GM23338 (cell line): ENCODE results near the gene THBS4. TPM values are rescaled to one million over a fixed set of nuclear protein-coding genes. Genes with fewer than 3 reads are reported as not detected.

Experiments used
- ATAC-seq: fragments of 200-7000 bp; cut with Tn5 transposase; 3 replicates; pipeline ENCODE4 v1.9.1; 2020
- DNase-seq: peaks from one replicate; pipeline ENCODE4 v3.0.0-alpha.2; 2015; ENCODE audit warnings: low spot score
- H2AFZ ChIP-seq: fragments of 200-600 bp; sonication (generic); 2 replicates; pipeline ENCODE4 v1.8.0; 2016; ENCODE audit warnings: antibody characterized with exemption, mild to moderate bottlenecking, moderate library complexity
- H3F3A ChIP-seq: fragments of 200-600 bp; sonication (generic); replicated peaks from 2 replicates; pipeline ENCODE4 v1.8.0; 2017; ENCODE audit warnings: antibody characterized with exemption, mixed run types, low read depth
- H3K27ac ChIP-seq: fragments of 200-600 bp; sonication (generic); 2 replicates; pipeline ENCODE4 v1.6.1; 2016; ENCODE audit warnings: low read depth
- H3K27me3 ChIP-seq: fragments of 200-600 bp; sonication (generic); 2 replicates; pipeline ENCODE4 v1.8.0; 2016; ENCODE audit warnings: mild to moderate bottlenecking, mixed run types, moderate library complexity; ENCODE audit not compliant: insufficient read depth
- H3K36me3 ChIP-seq: fragments of 200-600 bp; sonication (generic); 2 replicates; pipeline ENCODE4 v1.8.0; 2016; ENCODE audit warnings: mild to moderate bottlenecking; ENCODE audit not compliant: insufficient read depth
- H3K4me1 ChIP-seq: fragments of 200-600 bp; sonication (generic); 2 replicates; pipeline ENCODE4 v1.8.0; 2016; ENCODE audit warnings: mild to moderate bottlenecking, moderate library complexity; ENCODE audit not compliant: insufficient read depth
- H3K4me2 ChIP-seq: fragments of 200-600 bp; sonication (generic); 2 replicates; pipeline ENCODE4 v1.7.1; 2017; ENCODE audit warnings: mixed run types
- H3K4me3 ChIP-seq: fragments of 200-600 bp; sonication (generic); 2 replicates; pipeline ENCODE4 v1.6.1; 2016; ENCODE audit warnings: mixed run types
- H3K79me2 ChIP-seq: fragments of 200-600 bp; sonication (generic); replicated peaks from 2 replicates; pipeline ENCODE4 v1.8.0; 2017; ENCODE audit warnings: mild to moderate bottlenecking; ENCODE audit not compliant: insufficient read depth
- H3K9me2 ChIP-seq: fragments of 200-600 bp; sonication (generic); 2 replicates; pipeline ENCODE4 v1.8.0; 2017; ENCODE audit not compliant: insufficient read depth
- H4K20me1 ChIP-seq: fragments of 200-600 bp; sonication (generic); replicated peaks from 2 replicates; pipeline ENCODE4 v1.8.0; 2017; ENCODE audit warnings: mild to moderate bottlenecking; ENCODE audit not compliant: insufficient read depth
- H3K27ac Mint-ChIP-seq: 2 replicates; pipeline ENCODE4 v1.8.0; 2020; ENCODE audit warnings: inconsistent platforms, mild to moderate bottlenecking, moderate library complexity, mixed read lengths
- H3K27me3 Mint-ChIP-seq: 3 replicates; pipeline ENCODE4 v1.8.0; 2022; ENCODE audit warnings: low read depth, mild to moderate bottlenecking, moderate library complexity, mixed read lengths, inconsistent platforms; ENCODE audit not compliant: insufficient read depth, poor library complexity
- H3K36me3 Mint-ChIP-seq: 3 replicates; pipeline ENCODE4 v1.8.0; 2021; ENCODE audit warnings: low read depth, mild to moderate bottlenecking, inconsistent platforms, moderate library complexity, mixed read lengths
- H3K4me1 Mint-ChIP-seq: 3 replicates; pipeline ENCODE4 v1.8.0; 2020; ENCODE audit warnings: mild to moderate bottlenecking, inconsistent platforms, mixed read lengths
- H3K4me3 Mint-ChIP-seq: 3 replicates; pipeline ENCODE4 v1.8.0; 2021; ENCODE audit warnings: moderate library complexity, mild to moderate bottlenecking, inconsistent platforms, mixed read lengths
- H3K9me3 Mint-ChIP-seq: 3 replicates; pipeline ENCODE4 v1.8.0; 2020; ENCODE audit warnings: moderate library complexity, mild to moderate bottlenecking, inconsistent platforms, mixed read lengths
- CREB1 ChIP-seq: fragments of 250-450 bp; sonication (Bioruptor Pico); IDR thresholded peaks from 2 replicates; pipeline ENCODE4 v1.5.0; 2020; ENCODE audit warnings: low read depth, mild to moderate bottlenecking, moderate library complexity
- EZH2 ChIP-seq: fragments of 200-600 bp; sonication (generic); IDR thresholded peaks from one replicate; pipeline ENCODE4 v1.8.0; 2017; ENCODE audit warnings: antibody characterized with exemption, mild to moderate bottlenecking, low read depth; ENCODE audit not compliant: unreplicated experiment
- JUNB ChIP-seq: IDR thresholded peaks from one replicate; pipeline ENCODE4 v1.6.1; 2016; ENCODE audit warnings: antibody characterized with exemption; ENCODE audit not compliant: unreplicated experiment
- NANOG ChIP-seq: IDR thresholded peaks from 2 replicates; pipeline ENCODE4 v1.6.1; 2016; ENCODE audit warnings: antibody characterized with exemption, borderline replicate concordance
- POLR2AphosphoS5 ChIP-seq: IDR thresholded peaks from 2 replicates; pipeline ENCODE4 v1.6.1; 2016; ENCODE audit warnings: antibody characterized with exemption, low read depth
- ZNF114 ChIP-seq: fragments of 250-450 bp; sonication (Bioruptor Pico); IDR thresholded peaks from 2 replicates; pipeline ENCODE4 v1.5.0; 2020; ENCODE audit warnings: mild to moderate bottlenecking, moderate library complexity
- ZNF331 ChIP-seq: fragments of 250-450 bp; sonication (Bioruptor Pico); IDR thresholded peaks from 2 replicates; pipeline ENCODE4 v1.5.0; 2020; ENCODE audit warnings: low read depth, mild to moderate bottlenecking, moderate library complexity
- polyA plus RNA-seq: library from polyadenylated mRNA; unstranded; fragments of >200 nt; fragmentation: Nextera tagmentation; extraction: Ambion mirVana; gene quantifications from 2 replicates; pipeline ENCODE4 v1.2.1, GENCODE V29; 2016
- total RNA-seq: library from RNA; depleted of rRNA; stranded (reverse); fragments of >200 nt; shearing (Covaris generic); gene quantifications from 2 replicates; pipeline ENCODE4 v1.2.3, GENCODE V29; 2014
- TF ChIP-seq, protein P1 (sequence below): fragments of 250-450 bp; sonication (Bioruptor Pico); IDR thresholded peaks from 2 replicates; pipeline ENCODE4 v1.5.0; 2020; ENCODE audit warnings: mild to moderate bottlenecking, moderate library complexity
- TF ChIP-seq, protein P2 (sequence below): IDR thresholded peaks from 2 replicates; pipeline ENCODE4 v1.6.1; 2016; ENCODE audit warnings: antibody characterized with exemption
- TF ChIP-seq, protein P3 (sequence below), 2 experiments: fragments of 200-600 bp in 1 of 2; sonication (generic) in 1 of 2; conservative IDR thresholded peaks; 2 replicates each; pipeline versions ENCODE4 v1.5.1 to v1.6.1; 2016 to 2017; ENCODE audit warnings: antibody characterized with exemption in 2 of 2, low read depth in 2 of 2, mild to moderate bottlenecking in 2 of 2, moderate library complexity in 1 of 2

The THBS4 gene
- total and polyA plus RNA-seq, 2 experiments from 2014 or later: 14.0 to 23.2 TPM

- no peak for TF ChIP-seq JUNB
- TF ChIP-seq CREB1 (CRISPR knock-in tag): no peak
- TF ChIP-seq, protein P1, sequence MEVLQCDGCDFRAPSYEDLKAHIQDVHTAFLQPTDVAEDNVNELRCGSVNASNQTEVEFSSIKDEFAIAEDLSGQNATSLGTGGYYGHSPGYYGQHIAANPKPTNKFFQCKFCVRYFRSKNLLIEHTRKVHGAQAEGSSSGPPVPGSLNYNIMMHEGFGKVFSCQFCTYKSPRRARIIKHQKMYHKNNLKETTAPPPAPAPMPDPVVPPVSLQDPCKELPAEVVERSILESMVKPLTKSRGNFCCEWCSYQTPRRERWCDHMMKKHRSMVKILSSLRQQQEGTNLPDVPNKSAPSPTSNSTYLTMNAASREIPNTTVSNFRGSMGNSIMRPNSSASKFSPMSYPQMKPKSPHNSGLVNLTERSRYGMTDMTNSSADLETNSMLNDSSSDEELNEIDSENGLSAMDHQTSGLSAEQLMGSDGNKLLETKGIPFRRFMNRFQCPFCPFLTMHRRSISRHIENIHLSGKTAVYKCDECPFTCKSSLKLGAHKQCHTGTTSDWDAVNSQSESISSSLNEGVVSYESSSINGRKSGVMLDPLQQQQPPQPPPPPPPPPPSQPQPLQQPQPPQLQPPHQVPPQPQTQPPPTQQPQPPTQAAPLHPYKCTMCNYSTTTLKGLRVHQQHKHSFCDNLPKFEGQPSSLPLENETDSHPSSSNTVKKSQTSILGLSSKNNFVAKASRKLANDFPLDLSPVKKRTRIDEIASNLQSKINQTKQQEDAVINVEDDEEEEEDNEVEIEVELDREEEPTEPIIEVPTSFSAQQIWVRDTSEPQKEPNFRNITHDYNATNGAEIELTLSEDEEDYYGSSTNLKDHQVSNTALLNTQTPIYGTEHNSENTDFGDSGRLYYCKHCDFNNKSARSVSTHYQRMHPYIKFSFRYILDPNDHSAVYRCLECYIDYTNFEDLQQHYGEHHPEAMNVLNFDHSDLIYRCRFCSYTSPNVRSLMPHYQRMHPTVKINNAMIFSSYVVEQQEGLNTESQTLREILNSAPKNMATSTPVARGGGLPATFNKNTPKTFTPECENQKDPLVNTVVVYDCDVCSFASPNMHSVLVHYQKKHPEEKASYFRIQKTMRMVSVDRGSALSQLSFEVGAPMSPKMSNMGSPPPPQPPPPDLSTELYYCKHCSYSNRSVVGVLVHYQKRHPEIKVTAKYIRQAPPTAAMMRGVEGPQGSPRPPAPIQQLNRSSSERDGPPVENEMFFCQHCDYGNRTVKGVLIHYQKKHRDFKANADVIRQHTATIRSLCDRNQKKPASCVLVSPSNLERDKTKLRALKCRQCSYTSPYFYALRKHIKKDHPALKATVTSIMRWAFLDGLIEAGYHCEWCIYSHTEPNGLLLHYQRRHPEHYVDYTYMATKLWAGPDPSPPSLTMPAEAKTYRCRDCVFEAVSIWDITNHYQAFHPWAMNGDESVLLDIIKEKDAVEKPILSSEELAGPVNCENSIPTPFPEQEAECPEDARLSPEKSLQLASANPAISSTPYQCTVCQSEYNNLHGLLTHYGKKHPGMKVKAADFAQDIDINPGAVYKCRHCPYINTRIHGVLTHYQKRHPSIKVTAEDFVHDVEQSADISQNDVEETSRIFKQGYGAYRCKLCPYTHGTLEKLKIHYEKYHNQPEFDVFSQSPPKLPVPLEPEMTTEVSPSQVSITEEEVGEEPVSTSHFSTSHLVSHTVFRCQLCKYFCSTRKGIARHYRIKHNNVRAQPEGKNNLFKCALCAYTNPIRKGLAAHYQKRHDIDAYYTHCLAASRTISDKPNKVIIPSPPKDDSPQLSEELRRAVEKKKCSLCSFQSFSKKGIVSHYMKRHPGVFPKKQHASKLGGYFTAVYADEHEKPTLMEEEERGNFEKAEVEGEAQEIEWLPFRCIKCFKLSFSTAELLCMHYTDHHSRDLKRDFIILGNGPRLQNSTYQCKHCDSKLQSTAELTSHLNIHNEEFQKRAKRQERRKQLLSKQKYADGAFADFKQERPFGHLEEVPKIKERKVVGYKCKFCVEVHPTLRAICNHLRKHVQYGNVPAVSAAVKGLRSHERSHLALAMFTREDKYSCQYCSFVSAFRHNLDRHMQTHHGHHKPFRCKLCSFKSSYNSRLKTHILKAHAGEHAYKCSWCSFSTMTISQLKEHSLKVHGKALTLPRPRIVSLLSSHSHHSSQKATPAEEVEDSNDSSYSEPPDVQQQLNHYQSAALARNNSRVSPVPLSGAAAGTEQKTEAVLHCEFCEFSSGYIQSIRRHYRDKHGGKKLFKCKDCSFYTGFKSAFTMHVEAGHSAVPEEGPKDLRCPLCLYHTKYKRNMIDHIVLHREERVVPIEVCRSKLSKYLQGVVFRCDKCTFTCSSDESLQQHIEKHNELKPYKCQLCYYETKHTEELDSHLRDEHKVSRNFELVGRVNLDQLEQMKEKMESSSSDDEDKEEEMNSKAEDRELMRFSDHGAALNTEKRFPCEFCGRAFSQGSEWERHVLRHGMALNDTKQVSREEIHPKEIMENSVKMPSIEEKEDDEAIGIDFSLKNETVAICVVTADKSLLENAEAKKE (CRISPR knock-in tag): no peak
- no peak for TF ChIP-seq EZH2
- TF ChIP-seq, protein P2, sequence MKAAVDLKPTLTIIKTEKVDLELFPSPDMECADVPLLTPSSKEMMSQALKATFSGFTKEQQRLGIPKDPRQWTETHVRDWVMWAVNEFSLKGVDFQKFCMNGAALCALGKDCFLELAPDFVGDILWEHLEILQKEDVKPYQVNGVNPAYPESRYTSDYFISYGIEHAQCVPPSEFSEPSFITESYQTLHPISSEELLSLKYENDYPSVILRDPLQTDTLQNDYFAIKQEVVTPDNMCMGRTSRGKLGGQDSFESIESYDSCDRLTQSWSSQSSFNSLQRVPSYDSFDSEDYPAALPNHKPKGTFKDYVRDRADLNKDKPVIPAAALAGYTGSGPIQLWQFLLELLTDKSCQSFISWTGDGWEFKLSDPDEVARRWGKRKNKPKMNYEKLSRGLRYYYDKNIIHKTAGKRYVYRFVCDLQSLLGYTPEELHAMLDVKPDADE: no peak
These were observed 8.0 kb downstream of the THBS4 start (continued) for GRCh38 chr5:80043187-80043586.

- H3K79me2 ChIP-seq: no peaks in the 10 kb centered on the region
- peaks cover 1% of the 10 kb centered on the region; the same call in 1 of the 2 replicates for H3K9me2 ChIP-seq
- Mint-ChIP-seq H3K27me3 (no peaks in the 10 kb centered on the region), H3K27ac (no peak overlapping the region; the same call in 1 of the 2 replicates), H3K9me3 (no peaks in the 10 kb centered on the region), H3K36me3 (no peaks in the 10 kb centered on the region), H3K4me1 (no peaks in the 10 kb centered on the region), H3K4me3 (no peak overlapping the region)
- H3K36me3 ChIP-seq: no peaks in the 10 kb centered on the region
- no peak overlapping the region for H3K4me3 ChIP-seq
- no peaks in the 10 kb centered on the region for H3K27me3 ChIP-seq
- H3K4me2 ChIP-seq: no peak overlapping the region
- no peaks in the 10 kb centered on the region for H3F3A ChIP-seq
- no peak overlapping the region for H2AFZ ChIP-seq
- no peaks in the 10 kb centered on the region for H3K4me1 ChIP-seq
- H3K27ac ChIP-seq: no peak overlapping the region
- H4K20me1 ChIP-seq: 0 out of 2 replicates have a peak, but pooled peaks cover 4% of the 10 kb centered on the region
- ATAC-seq (no peak), DNase-seq (no peak)
- TF ChIP-seq JUNB: no peak
- TF ChIP-seq ZNF331 (CRISPR knock-in tag): no peak
- TF ChIP-seq, protein P2: no peak
- no peak for TF ChIP-seq ZNF114
- TF ChIP-seq POLR2AphosphoS5: no peak
- TF ChIP-seq NANOG: no peak
- TF ChIP-seq, protein P3, sequence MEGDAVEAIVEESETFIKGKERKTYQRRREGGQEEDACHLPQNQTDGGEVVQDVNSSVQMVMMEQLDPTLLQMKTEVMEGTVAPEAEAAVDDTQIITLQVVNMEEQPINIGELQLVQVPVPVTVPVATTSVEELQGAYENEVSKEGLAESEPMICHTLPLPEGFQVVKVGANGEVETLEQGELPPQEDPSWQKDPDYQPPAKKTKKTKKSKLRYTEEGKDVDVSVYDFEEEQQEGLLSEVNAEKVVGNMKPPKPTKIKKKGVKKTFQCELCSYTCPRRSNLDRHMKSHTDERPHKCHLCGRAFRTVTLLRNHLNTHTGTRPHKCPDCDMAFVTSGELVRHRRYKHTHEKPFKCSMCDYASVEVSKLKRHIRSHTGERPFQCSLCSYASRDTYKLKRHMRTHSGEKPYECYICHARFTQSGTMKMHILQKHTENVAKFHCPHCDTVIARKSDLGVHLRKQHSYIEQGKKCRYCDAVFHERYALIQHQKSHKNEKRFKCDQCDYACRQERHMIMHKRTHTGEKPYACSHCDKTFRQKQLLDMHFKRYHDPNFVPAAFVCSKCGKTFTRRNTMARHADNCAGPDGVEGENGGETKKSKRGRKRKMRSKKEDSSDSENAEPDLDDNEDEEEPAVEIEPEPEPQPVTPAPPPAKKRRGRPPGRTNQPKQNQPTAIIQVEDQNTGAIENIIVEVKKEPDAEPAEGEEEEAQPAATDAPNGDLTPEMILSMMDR (conservative IDR thresholded peaks at IDR 0.05; ENCODE audit: low read depth in 2 of 2): no peak
These were observed 13.1 kb downstream of the THBS4 start for GRCh38 chr5:80048084-80048780.
